Subcutaneous abdominal adipose tissue (tissue), 5 donors: ENCODE measurements around the gene NCK1.
A peak's percentile ranks its signal among the peaks of the same experiment; 100 is the strongest.

Experiments
- H3K27ac ChIP-seq: one replicate; pipeline ENCODE4 v1.7.0; 2013; ENCODE audit warnings: low read depth, mild to moderate bottlenecking, inconsistent platforms, low read length, moderate library complexity
- H3K27me3 ChIP-seq, 5 donors: one replicate each; pipeline ENCODE4 v1.7.0; 2013; ENCODE audit warnings: low read length in 5 of 5, inconsistent platforms in 1 of 5; ENCODE audit not compliant: control insufficient read depth in 5 of 5, insufficient read depth in 4 of 5
- H3K36me3 ChIP-seq, 5 donors: one replicate each; pipeline ENCODE4 v1.7.0; 2013; ENCODE audit warnings: low read length in 5 of 5; ENCODE audit not compliant: control insufficient read depth in 5 of 5, insufficient read depth in 5 of 5
- H3K4me1 ChIP-seq, 5 donors: one replicate each; pipeline ENCODE4 v1.7.0; 2013; ENCODE audit warnings: low read length in 5 of 5, mild to moderate bottlenecking in 3 of 5, moderate library complexity in 1 of 5; ENCODE audit not compliant: control insufficient read depth in 5 of 5, insufficient read depth in 5 of 5
- H3K4me3 ChIP-seq, 5 donors: one replicate each; pipeline ENCODE4 v1.7.0; 2013; ENCODE audit warnings: low read length in 5 of 5, low read depth in 1 of 5
- H3K9ac ChIP-seq, 5 donors: one replicate each; pipeline ENCODE4 v1.7.0; 2013; ENCODE audit warnings: low read length in 5 of 5, mild to moderate bottlenecking in 4 of 5, moderate library complexity in 3 of 5
- H3K9me3 ChIP-seq, 5 donors: one replicate each; pipeline ENCODE4 v1.7.0; 2013; ENCODE audit warnings: low read length in 5 of 5; ENCODE audit not compliant: control insufficient read depth in 5 of 5
- donor health status: healthy.
- donor health status: healthy.
- donor health status: healthy.
- donor health status: healthy.
- donor health status: healthy.

Gene NCK1

DNA sequence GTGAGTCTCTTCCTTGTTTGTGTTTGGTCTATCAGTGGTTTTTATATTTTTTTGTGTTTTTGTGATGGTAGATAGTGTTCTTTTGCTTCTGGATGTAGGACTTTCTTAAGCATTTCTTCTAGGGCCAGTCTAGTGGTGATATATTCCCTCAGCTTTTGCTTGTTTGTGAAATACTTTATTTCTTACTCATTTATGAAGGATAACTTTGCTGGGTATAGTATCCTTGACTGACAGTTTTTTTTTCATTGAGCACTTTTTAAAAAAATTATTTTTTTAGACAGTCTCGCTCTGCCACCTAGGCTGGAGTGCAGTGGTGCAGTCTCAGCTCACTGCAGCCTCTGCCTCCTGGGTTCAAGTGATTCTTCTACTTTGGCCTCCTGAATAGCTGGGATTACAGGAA, 41.9 kb downstream of the NCK1 start:
- H3K27ac ChIP-seq: no peak overlapping the region
- H3K9me3 ChIP-seq: peaks cover 0 to 19% (median 5%) of the 10 kb centered on the region in 5 donors
- H3K4me1 ChIP-seq: peaks cover 0 to 20% (median 16%) of the 10 kb centered on the region in 5 donors
- no peak overlapping the region for H3K9ac ChIP-seq
- no peaks in the 10 kb centered on the region for H3K36me3 ChIP-seq
- H3K4me3 ChIP-seq: no peak overlapping the region
- no peaks in the 10 kb centered on the region for H3K27me3 ChIP-seq

DNA sequence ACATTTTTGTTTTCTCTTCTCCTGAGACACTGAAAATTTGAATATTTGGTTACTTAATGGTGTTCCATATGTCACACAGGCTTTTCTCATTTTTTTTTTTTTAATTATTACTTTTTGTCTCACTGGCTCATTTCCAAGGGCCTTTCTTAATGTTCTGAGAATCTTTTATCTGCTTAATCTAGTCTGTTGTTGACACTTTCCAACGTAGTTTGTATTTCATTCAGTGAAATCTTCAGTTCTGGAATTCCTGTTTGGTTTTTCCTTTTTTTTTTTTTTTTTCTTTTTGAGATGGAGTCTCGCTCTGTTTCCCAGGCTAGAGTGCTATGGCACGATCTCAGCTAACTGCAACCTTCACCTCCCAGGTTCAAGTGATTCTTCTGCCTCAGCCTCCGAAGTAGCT, 42.7 kb downstream of the NCK1 start:
- Histone ChIP-seq H3K4me3 (no peak overlapping the region), H3K27ac (no peak overlapping the region), H3K4me1 (peaks cover 0 to 19% (median 13%) of the 10 kb centered on the region in 5 donors), H3K9ac (no peak overlapping the region), H3K9me3 (peaks cover 0 to 19% (median 5%) of the 10 kb centered on the region in 5 donors), H3K36me3 (no peaks in the 10 kb centered on the region), H3K27me3 (no peaks in the 10 kb centered on the region)

DNA sequence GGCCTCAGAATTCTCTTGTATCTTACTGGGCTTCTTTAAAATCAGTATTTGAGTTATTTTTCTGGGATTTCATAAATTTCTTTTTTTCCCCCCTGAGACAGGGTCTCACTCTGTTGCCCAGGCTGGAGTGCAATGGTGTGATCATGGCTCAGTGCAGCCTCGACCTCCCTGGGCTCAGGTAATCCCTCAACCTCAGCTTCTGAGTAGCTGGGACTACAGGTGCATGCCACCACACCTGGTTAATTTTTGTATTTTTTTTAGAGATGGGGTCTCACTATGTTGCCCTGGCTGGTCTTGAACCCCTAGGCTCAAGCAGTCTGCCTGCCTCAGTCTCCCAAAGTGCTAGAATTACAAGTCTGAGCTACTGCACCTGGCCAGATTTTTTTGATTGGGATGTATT, 43.5 kb downstream of the NCK1 start:
- H3K27ac ChIP-seq: no peak overlapping the region
- no peaks in the 10 kb centered on the region for H3K36me3 ChIP-seq
- no peaks in the 10 kb centered on the region for H3K27me3 ChIP-seq
- no peak overlapping the region for H3K4me3 ChIP-seq
- peaks cover 0 to 19% (median 5%) of the 10 kb centered on the region in 5 donors for H3K9me3 ChIP-seq
- H3K9ac ChIP-seq: no peak overlapping the region
- peaks cover 0 to 19% (median 13%) of the 10 kb centered on the region in 5 donors for H3K4me1 ChIP-seq

DNA sequence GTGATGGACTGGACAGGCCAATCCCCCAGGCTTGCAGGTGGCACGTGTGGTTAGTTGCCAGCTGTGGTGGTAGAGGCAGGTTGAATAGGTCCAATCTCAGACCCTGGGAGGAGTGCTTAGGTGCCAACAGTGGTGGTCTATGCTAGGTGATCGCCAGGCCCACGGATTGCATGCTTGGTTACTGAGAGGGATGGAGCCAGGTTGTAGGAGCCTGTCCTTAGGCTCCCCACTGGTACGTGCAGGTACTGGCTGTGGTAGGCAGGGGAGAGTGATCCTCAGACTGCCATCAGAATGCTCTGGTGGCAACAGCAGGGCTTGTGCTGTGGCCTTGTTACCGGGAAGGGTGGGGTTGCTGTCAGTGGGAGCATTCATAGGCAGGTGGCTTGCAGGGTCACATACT, 44.7 kb downstream of the NCK1 start:
- H3K4me1 ChIP-seq: peaks cover 0 to 19% (median 13%) of the 10 kb centered on the region in 5 donors
- peaks cover 0 to 19% (median 5%) of the 10 kb centered on the region in 5 donors for H3K9me3 ChIP-seq
- H3K4me3 ChIP-seq: no peak overlapping the region
- H3K27ac ChIP-seq: no peak overlapping the region
- no peaks in the 10 kb centered on the region for H3K36me3 ChIP-seq
- no peaks in the 10 kb centered on the region for H3K27me3 ChIP-seq
- peak overlapping the region in 1 of 5 donors; percentile 8 for H3K9ac ChIP-seq

DNA sequence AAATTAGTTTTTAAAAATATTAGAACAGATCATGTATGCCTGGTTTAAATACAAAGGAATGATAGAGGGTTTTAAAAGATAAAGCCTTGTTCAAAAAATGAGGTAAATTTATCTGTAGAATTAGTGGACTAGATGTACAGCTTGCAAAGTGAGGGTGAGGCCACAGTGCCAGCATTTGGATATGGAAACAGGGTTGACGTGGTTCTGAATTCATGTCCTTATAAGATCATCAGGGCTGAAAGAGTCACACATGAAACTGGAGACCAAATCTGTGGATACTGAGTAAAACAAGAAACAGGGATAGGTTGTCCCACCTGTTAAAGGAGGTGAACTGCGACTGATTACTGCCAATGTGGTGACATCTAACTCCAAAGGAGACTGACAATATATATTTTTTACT, 46.3 kb downstream of the NCK1 start:
- H3K4me1 ChIP-seq: peaks cover 0 to 21% (median 11%) of the 10 kb centered on the region in 5 donors

DNA sequence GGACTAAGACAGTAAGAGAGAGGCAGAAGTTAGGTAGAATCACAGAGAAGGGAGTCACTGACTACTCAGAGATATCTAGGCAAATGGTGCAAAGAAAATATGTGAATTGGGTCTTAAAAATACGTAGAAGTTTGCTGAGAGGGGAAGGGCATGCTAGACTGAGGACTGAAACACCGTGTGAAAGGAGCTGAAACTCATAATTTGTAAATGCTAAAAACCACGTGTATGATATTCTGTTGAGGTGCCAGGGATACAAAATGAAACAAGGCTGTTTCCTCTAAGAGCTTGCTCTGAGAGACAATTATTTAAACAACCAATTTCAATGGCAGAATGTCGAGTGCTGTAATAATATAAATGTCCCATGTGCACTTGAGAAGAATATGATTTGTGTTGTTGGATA, 47.2 kb downstream of the NCK1 start:
- Histone ChIP-seq H3K4me3 (no peak overlapping the region), H3K9me3 (peaks cover 0 to 10% (median 3%) of the 10 kb centered on the region in 5 donors), H3K36me3 (no peaks in the 10 kb centered on the region), H3K27me3 (no peaks in the 10 kb centered on the region), H3K27ac (no peak overlapping the region), H3K9ac (no peak overlapping the region), H3K4me1 (peaks cover 0 to 21% (median 11%) of the 10 kb centered on the region in 5 donors)

More for the DNA sequence above, 46.3 kb downstream of the NCK1 start:
- H3K27me3 ChIP-seq: no peaks in the 10 kb centered on the region
- H3K36me3 ChIP-seq: no peaks in the 10 kb centered on the region
- H3K27ac ChIP-seq: no peak overlapping the region
- H3K9me3 ChIP-seq: peaks cover 0 to 19% (median 5%) of the 10 kb centered on the region in 5 donors
- no peak overlapping the region for H3K4me3 ChIP-seq
- no peak overlapping the region for H3K9ac ChIP-seq

DNA sequence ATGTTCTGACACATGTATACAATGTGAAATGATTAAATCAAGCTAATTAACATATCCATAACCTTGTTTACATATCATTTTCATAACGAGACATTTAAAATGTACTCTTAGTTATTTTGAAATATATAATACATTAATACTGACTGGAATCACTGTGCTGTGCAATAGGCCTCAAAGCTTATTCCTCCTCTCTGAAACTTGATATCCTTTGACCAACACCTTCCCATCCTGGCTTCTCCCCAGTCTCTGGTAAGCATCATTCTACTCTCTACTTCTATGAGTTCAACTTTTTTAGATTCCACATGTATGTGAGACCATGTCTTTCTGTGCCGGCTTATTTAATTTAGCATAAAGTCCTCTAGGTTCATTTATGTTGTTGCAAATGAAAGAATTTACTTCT, 48.7 kb downstream of the NCK1 start:
- Histone ChIP-seq H3K9me3 (no peaks in the 10 kb centered on the region), H3K27me3 (no peaks in the 10 kb centered on the region), H3K27ac (no peak overlapping the region), H3K4me1 (peaks cover 0 to 21% (median 11%) of the 10 kb centered on the region in 5 donors), H3K36me3 (no peaks in the 10 kb centered on the region), H3K4me3 (no peak overlapping the region), H3K9ac (no peak overlapping the region)

DNA sequence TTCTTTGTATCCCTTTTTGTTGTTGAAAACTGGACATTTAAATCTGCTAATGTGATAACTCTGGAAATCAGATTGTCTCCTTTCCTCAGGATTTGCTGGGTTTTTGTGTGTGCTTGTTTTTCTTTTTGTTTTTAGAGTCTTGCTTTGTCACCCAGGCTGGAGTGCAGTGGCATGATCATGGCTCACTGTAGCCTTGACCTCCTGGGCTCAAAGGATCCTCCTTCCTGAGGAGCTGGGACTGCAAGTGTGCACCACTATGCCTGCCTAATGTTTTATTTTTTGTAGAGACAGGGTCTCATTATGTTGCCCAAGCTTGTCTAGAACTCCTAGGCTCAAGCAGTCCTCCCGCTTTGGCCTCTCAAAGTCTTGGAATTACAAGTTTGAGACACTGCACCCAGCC, 51.2 kb downstream of the NCK1 start:
- H3K9ac ChIP-seq: no peak overlapping the region
- H3K9me3 ChIP-seq: no peaks in the 10 kb centered on the region
- no peaks in the 10 kb centered on the region for H3K27me3 ChIP-seq
- H3K4me3 ChIP-seq: no peak overlapping the region
- H3K27ac ChIP-seq: no peak overlapping the region
- H3K36me3 ChIP-seq: no peaks in the 10 kb centered on the region
- peaks cover 0 to 12% (median 0%) of the 10 kb centered on the region in 5 donors for H3K4me1 ChIP-seq

DNA sequence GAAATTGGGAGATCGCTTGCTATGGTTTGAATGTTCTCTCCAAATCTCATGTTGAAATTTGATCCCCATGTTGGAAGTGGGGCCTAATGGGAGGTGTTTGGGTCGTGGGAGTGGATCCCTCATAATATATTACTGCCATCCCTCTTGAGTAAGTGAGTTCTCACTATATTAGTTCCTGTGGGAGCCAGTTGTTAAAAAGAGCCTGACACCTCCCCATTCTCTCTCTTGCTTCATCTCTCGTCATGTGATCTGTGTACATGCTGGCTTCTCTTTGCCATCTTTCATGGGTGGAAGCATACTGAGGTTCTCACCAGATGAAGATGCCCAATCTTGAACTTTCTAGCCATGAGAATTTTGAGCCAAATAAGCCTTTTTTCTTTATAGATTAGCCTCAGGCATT, 52.7 kb downstream of the NCK1 start:
- no peaks in the 10 kb centered on the region for H3K9me3 ChIP-seq
- H3K9ac ChIP-seq: no peak overlapping the region
- H3K4me1 ChIP-seq: peaks cover 0 to 15% (median 3%) of the 10 kb centered on the region in 5 donors
- no peaks in the 10 kb centered on the region for H3K36me3 ChIP-seq
- H3K27ac ChIP-seq: no peak overlapping the region
- no peak overlapping the region for H3K4me3 ChIP-seq
- no peaks in the 10 kb centered on the region for H3K27me3 ChIP-seq

DNA sequence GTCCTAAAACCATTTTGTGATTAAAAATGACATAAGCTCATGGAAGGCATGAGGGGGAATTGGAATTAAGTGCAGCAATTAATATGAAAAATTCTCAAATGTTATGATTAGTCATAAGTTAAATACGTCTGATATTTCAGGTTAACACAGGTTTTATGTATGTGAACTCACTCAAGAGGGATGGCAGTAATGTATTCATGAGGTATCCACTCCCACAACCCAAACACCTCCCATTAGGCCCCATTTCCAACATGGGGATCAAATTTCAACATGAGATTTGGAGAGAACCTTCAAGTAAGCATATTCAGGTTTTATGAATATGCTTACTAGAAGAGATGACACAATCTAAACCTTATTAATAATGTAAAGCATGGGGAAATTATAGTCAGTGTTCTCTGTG, 54.2 kb downstream of the NCK1 start:
- peaks cover 0 to 15% (median 3%) of the 10 kb centered on the region in 5 donors for H3K4me1 ChIP-seq
- H3K9ac ChIP-seq: no peak overlapping the region
- H3K4me3 ChIP-seq: no peak overlapping the region
- peaks cover 0 to 2% (median 0%) of the 10 kb centered on the region in 5 donors for H3K9me3 ChIP-seq
- H3K27me3 ChIP-seq: no peaks in the 10 kb centered on the region
- H3K36me3 ChIP-seq: no peaks in the 10 kb centered on the region
- H3K27ac ChIP-seq: no peak overlapping the region
